GM15510 (cell line): ENCODE measurements around the gene DACT1.

ENCODE experiments used
- POLR2A ChIP-seq: IDR thresholded peaks from 3 replicates; pipeline ENCODE4 v1.6.1; 2011; ENCODE audit warnings: borderline replicate concordance; ENCODE audit not compliant: insufficient read length; ENCODE audit errors: extremely low read depth

DACT1 gene

DNA sequence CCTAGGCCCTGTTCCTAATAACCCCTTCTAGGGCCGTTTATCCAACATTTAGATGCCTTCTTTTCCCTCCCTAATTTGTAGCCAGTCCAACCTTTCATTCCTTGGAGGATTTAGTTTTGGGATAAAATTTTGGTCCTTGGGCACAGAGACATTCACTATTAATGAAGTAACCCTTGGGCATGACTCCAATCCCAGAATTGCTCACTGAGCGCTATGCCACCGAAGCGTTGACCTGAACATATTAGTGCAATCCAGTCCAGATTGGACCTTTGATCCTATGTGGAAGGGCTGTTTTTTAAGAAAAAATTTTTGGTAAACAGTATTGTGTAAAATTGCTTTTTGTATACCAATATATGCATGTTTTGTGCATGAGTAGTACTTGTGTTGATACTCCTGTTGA, 10.0 kb downstream of the DACT1 start:
- no peak for TF ChIP-seq POLR2A

DNA sequence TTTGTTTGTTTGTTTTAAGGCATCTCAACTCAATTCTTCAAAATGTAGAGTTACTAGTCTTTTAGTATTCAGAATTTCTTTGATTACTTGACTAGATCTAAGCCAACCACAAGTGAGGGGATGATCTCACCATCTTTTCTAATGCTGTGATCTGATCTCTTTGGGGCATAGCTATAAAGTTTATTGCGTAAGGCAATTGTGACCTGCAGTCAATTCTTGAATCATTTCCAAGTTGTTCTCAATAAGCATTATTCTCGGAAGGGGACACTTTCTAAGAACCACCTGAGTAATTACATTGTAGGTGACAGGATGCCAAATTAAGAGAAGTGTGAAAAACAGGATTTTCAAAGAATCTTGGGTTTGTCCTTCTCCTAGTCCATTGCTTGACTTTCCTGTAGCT, 13.1 kb downstream of the DACT1 start:
- TF ChIP-seq POLR2A, result no peak

DNA sequence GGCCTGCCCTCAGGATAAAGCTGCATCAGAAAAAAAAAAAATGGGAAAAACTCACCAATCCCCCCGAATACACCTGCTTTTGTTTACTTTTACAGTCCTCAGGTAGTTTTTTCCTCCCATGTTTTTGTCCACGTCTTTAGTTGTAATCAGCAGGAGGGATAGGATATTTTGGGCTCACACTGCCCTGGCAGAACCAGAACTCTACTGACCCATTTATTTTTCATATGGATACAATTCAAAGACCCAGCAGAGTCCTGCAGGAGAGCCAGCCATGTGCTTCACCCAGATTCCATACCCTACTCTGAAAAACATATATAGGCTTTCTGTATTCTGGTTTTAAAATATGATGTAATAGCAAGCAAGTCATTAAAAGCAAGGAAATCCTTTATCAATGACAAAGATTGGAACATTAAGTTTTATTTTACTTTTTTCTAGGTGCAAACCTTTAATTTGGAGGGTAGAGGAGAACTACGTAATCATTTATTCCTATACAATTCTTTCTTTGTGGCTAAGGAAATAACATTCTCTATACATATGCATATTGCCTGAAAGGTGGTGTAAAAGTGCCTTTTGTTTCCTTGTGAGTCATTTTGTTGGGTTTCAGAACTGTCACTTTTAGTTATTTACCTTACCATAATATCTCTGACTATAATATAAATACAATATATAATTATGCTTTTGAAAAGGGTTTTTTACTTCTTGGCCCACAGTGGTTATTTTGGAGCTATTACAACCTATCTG, 19.1 kb downstream of the DACT1 start:
- TF ChIP-seq POLR2A, result no peak

DNA sequence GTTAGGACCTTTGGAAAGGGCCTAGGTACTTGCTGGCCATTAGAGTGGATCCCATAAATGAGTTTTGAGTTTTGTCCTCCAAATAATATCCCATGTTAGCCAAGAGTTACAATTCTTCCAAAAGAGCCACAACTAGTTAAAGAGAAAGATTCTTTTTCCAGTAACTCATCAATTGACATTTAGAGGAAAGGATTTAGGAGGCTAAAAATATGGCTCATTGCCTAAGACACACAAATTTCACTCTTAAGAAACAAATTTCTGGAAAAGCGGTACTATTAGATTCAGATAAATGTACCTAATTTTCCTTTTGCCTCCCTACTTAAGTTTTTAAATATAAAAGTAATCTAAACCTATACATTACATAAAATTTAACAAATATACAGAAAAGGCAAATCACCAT, 21.3 kb downstream of the DACT1 start:
- no peak for TF ChIP-seq POLR2A

DNA sequence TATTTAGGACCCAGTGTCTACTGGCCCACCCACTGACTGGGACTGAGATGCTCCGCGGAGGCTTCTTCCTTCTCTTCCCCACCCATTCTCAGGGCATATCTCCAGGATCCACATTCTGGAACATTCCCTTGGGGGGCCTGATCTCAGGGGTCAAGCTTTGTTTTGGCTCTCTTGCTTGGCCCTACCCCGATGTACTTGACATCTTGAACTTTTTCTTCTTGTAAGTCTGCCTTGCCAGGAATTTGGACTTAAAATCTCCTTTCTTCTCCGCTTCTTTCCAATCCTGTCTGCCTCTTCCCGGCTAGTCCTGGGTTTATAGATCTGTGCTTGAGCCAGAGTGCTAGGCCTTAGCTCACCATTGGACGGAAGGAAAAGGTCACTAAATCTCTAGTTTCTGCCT, 22.1 kb downstream of the DACT1 start:
- no peak for TF ChIP-seq POLR2A

DNA sequence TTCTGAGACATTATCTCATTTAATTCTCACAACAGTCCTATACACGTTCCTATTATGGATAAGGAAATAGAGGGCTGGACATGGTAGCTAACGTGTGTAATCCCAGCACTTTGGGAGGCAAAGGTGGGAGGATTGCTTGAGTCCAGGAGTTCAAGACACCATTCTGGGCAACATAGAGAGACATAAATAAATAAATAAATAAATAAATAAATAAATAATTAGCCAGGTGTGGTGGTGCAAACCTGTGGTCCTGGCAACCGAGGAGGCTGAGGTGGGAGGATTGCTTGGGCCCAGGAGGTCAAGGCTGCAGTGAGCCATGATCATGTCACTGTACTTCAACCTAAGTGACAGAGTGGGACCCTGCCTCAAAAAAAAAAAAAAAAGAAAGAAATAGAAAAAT, 22.6 kb downstream of the DACT1 start:
- no peak for TF ChIP-seq POLR2A

DNA sequence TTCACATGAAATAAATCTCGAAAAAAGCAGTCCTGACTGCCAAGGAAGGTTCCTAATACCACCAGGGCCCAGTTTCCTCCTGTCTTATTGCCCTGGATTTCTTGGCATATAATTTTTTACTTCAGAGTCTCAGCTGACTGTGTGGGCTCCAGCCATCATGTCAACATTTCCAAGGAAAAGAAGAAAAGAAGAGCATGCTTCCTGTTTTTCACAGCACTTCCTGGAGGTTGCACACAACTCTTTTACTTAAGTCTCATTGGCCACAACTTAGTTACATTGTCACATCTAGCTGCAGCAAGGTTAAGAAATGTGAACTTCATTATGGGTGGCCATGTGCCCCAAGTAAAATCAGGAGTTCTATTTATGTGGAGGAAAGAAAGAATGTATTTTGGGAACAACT, 24.3 kb downstream of the DACT1 start:
- TF ChIP-seq POLR2A, result no peak

DNA sequence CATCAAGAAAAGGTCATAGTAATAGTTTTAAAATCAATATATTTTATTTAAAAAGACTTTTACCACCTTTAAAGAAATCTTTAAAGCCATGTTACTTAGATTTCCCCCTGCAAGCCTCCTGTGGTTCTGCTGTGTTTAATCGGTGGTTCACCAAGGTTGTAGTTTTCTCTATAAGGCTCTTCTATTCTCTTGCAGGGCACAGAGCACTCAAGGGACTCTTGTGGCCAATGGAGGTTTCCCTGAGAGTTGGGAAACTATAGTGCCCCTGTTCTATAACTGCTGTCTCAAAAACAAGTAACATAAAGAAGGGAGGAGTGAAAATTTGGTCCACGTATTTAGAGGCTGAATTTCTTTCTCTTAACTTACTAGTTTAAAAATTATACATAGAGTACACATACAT, 25.0 kb downstream of the DACT1 start:
- TF ChIP-seq POLR2A, result no peak

DNA sequence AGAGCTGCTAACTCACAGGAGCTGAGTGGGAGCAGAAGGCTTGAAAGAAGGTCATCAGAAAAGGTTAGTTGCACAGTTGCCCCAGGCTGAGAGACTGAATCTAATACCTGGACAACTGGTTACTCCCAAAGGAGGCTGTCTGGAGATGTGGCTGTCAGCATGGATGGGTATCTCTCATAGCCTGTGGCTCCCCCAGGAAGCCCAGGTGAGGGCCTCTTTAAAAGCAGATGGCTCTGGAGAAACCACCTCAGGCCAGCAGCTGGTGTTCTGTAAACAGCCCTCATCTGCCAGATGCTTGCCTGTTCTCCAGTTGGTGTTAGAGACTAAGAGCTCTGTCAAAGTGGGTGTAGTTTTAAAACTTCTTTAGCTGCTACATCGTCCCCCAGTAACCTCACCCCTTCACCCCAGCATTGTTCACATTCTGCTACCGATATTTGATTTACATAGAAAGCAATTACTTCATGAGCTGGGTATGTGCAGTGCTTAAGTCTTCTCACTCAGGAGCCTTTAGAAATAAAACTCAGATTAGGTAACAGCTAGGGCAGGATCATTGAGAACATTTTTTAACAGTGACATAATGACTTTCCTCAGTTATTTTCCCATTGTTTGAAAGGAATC, 25.8 kb downstream of the DACT1 start:
- TF ChIP-seq POLR2A, result no peak

DNA sequence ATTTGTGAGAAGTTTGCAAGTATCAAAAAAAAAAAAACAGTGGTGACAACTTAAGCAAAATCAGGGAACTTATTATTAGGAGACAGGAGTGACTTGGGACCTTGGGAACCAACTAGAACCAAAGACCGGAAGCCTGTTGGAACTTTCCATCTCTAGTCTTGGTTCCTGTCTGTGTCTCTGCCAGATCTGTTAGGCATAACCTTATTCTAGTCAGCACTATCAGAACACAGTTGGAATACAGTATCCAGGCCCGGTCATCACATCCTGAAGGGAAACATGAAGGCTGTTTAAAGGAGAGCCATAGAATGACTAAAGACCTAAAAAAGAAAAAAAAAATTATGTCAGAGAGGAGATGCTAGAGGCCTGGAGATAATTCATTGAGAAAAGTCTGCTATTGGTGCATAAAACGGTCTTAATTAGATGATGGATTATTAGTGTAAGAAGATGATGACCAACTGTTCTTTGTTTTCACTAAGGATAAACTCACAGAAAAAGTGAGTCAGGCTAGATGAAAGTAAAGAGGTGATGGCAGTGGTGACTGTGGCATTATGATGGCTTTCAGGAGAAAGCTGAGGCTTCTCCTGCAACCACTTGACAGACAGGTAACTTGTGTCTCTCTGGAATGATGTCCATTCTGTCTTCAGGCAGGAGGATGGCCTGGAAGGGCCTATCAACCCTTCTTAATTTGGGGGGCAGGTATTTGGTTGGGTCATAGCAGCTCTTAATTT, 28.2 kb downstream of the DACT1 start:
- TF ChIP-seq POLR2A, result no peak

DNA sequence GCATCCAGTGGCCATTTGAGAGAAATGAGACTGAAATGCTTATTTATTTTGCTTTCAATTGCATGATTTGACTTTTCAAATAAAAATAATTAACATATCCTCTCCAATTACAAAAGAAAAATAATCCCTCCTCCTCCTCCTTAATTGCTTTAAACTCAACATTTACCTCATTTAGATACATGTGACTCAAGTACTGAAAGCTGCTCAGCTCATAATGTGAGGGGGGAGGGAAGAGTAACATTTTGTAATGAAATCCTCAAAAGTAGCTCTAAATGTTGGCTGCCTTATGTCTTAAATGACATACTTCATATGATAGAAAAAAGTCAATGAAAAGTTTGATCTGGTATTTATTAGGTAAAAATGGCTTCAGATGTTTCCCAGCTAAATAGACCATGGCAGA, 29.0 kb downstream of the DACT1 start:
- no peak for TF ChIP-seq POLR2A

DNA sequence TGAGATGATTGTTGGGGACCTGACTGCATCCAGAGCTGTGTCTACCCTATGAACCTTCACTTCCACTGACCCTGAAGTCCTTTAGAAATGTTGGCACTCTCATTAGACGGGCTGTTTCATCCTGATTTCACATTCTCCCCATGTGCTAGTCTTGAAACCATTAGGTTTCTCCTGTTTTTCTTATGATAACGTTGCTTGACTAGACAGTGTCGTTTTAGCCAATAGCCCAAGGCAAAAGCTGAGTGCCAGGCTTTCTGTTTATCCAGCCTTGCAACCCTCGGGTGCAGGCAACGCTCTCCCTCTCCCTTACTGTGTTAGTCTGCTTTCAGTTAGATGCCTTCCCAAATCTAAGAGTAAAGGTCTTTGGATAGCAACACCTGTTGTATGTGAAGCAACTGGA, 30.1 kb downstream of the DACT1 start:
- no peak for TF ChIP-seq POLR2A

DNA sequence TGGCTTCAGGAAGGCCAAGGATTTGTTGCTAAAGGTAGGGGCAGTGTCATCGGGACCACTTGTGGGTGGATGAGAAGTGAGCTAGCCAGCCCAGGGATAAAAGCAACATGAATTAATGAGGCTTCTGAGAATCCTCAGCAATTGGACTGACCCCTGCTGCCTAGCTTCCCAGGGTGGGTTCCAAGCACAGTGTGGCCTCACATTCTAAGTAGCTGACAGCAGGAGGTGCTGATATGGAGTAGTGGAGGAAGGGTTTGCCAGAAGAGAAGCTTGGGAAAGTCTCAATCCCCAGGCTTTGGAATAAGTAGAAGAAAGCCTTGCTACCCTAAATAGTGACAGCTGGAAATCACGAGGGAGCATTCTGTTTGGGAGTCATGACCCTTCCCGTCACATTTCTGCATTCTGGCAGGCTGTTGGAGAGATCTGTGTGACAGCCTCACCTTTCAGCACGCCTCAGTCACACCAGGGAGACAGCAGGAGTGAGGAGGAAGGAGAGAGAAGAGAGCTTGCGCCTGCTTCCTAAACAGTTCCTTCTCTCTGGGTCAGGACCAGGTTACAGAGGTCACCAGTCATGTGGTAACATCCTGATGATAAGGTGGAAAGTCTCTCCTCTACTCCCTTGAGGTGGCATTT, 31.2 kb downstream of the DACT1 start:
- TF ChIP-seq POLR2A, result no peak

DNA sequence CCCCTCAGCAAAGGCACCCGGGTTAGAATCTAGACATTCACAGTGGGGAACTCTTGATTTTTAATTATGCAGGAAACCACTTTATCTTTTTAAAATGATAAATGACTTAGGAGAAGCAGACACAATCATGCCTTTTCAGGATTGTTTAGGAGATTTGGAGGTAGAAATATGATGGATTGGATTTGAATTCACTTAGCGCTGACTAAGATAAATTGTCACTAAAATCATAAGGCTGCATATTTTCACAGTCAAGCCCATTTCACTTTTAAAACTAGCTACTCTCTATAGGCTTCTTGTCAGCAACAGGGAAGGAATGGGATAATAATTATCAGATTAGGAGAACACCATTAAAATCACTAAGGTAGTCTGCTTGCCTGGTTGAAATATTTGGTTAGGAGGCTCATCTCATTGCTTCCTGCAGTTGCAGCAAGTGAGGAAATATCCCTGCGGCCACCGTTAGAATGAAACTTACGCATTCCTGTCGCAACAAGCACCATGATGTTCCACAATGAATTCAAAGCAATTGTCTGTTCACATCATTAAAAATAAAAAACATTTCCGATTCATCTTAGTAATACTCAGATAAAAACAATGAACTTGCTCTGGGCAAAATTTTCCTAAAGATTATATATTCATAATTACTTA, 31.9 kb downstream of the DACT1 start:
- TF ChIP-seq POLR2A, result no peak

DNA sequence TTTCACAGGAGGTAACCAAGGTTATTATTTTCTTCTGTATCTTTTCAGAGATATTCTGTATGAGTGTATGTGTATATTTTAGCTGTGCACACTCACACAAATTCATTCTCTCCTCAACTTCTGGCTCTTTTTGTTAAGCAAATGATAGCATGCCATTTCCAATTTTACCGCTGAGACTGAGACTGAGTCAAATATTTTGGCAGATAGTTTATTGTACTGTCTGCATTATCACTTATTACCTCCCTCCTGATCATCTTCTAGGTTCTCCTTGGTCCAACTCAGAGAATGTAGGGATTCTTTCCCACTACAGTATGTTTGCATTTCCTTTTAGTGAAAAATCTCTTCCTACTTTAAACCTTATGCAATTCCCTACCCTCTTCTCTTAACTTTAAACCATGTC, 33.3 kb downstream of the DACT1 start:
- no peak for TF ChIP-seq POLR2A

DNA sequence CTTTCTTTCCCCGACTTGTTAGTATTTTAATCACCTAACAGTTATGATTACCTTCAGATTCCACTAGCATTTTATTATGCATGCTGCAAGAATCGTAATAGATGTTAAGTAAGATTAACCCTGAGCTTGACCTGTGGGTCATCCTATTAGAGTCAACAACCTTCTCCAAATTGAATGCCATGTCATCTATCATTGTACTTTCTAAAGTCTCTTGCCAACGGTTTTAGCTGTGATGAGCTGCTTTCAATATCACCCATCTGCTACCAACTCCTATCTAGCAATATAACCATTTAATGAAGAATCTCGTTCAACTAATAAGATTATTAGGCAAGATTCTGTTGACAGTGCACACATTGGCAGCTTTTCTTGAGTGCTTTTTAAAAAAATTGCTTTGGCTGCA, 33.7 kb downstream of the DACT1 start:
- no peak for TF ChIP-seq POLR2A

DNA sequence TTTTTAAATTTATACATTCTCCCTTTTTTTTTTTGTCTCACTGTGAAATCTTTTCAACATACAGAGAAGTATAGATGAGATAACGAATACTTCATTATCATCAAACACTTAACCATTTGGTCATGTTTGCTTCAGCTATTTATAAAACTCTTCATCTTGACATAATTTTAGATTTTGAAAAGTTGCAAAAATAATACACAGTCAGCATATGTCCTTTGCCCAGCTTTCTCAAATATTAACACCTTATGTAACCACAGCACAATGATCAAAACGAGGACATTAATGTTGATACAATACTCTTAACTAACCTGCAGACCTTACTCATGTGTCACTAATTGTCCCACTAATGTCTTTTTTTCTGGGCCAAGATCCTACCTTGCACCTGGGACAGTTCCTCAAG, 36.0 kb downstream of the DACT1 start:
- TF ChIP-seq POLR2A, result no peak
